ENCODE results near the gene NSF.

Gene NSF

GRCh38 chr17:46741122-46741730, 150.8 kb downstream of the NSF start:
- DNase-seq (ENCODE audit: extremely low read depth, insufficient read length) = no peak
- TF ChIP-seq CTCF (IDR thresholded peaks at IDR 0.05; ENCODE audit: insufficient read depth, low read length, poor library complexity, severe bottlenecking) = no peak
- no peaks in the 10 kb centered on the region for H3K27me3 ChIP-seq (replicated peaks; ENCODE audit: control insufficient read depth, insufficient read depth, low read length)
- no peaks in the 10 kb centered on the region; the same call in none of the 2 replicates for H3K36me3 ChIP-seq (ENCODE audit: control insufficient read depth, insufficient read depth, low read length)
- no peak overlapping the region for H3K4me3 ChIP-seq (replicated peaks; ENCODE audit: low read depth, low read length)

- no peak for DNase-seq (ENCODE audit: extremely low read depth, insufficient read length)
- no peaks in the 10 kb centered on the region for H3K27me3 ChIP-seq (replicated peaks; ENCODE audit: control insufficient read depth, insufficient read depth, low read length)
- no peaks in the 10 kb centered on the region; the same call in none of the 2 replicates for H3K36me3 ChIP-seq (ENCODE audit: control insufficient read depth, insufficient read depth, low read length)
- no peak overlapping the region for H3K4me3 ChIP-seq (replicated peaks; ENCODE audit: low read depth, low read length)
- TF ChIP-seq CTCF (IDR thresholded peaks at IDR 0.05; ENCODE audit: insufficient read depth, low read length, poor library complexity, severe bottlenecking) = no peak
Measured at GRCh38 chr17:46742565-46743270, 152.2 kb downstream of the NSF start.

- no peak for TF ChIP-seq CTCF (IDR thresholded peaks at IDR 0.05; ENCODE audit: insufficient read depth, low read length, poor library complexity, severe bottlenecking)
- Histone ChIP-seq H3K36me3 (ENCODE audit: control insufficient read depth, insufficient read depth, low read length) (no peaks in the 10 kb centered on the region; the same call in none of the 2 replicates), H3K4me3 (replicated peaks; ENCODE audit: low read depth, low read length) (no peak overlapping the region), H3K27me3 (replicated peaks; ENCODE audit: control insufficient read depth, insufficient read depth, low read length) (no peaks in the 10 kb centered on the region)
- DNase-seq (ENCODE audit: extremely low read depth, insufficient read length) = no peak
Measured at GRCh38 chr17:46744441-46744840, 154.0 kb downstream of the NSF start.

GRCh38 chr17:46745376-46745775, 154.9 kb downstream of the NSF start:
- H3K27me3 ChIP-seq (replicated peaks; ENCODE audit: control insufficient read depth, insufficient read depth, low read length) = no peaks in the 10 kb centered on the region

GRCh38 chr17:46751425-46751824, 161.0 kb downstream of the NSF start:
- no peak for TF ChIP-seq CTCF (IDR thresholded peaks at IDR 0.05; ENCODE audit: insufficient read depth, low read length, poor library complexity, severe bottlenecking)
- DNase-seq (ENCODE audit: extremely low read depth, insufficient read length) = no peak
- H3K36me3 ChIP-seq (ENCODE audit: control insufficient read depth, insufficient read depth, low read length) = peaks cover 7% of the 10 kb centered on the region

More at GRCh38 chr17:46745376-46745775, 154.9 kb downstream of the NSF start:
- no peak for DNase-seq (ENCODE audit: extremely low read depth, insufficient read length)
- Histone ChIP-seq H3K4me3 (replicated peaks; ENCODE audit: low read depth, low read length) (no peak overlapping the region), H3K36me3 (ENCODE audit: control insufficient read depth, insufficient read depth, low read length) (no peaks in the 10 kb centered on the region; the same call in none of the 2 replicates)
- no peak for TF ChIP-seq CTCF (IDR thresholded peaks at IDR 0.05; ENCODE audit: insufficient read depth, low read length, poor library complexity, severe bottlenecking)

More at GRCh38 chr17:46751425-46751824, 161.0 kb downstream of the NSF start:
- Histone ChIP-seq H3K4me3 (replicated peaks; ENCODE audit: low read depth, low read length) (no peak overlapping the region), H3K27me3 (replicated peaks; ENCODE audit: control insufficient read depth, insufficient read depth, low read length) (no peaks in the 10 kb centered on the region)
